ENCODE results near the gene RCE1.

Gene RCE1

GRCh38 chr11:66845143-66845875 lies 2.1 kb downstream of the RCE1 start:
- peak; percentile 19 for DNase-seq

- DNase-seq = peak; percentile 13
These were observed 2.6 kb downstream of the RCE1 start for GRCh38 chr11:66845876-66846212.

- DNase-seq = peak; percentile 17
These were observed 3.4 kb downstream of the RCE1 start for GRCh38 chr11:66846671-66847091.

GRCh38 chr11:66847461-66848232 lies 4.4 kb downstream of the RCE1 start:
- DNase-seq = no peak

GRCh38 chr11:66848671-66849500 lies 5.6 kb downstream of the RCE1 start:
- no peak for DNase-seq

- DNase-seq = no peak
These were observed 6.4 kb downstream of the RCE1 start for GRCh38 chr11:66849501-66850234.

GRCh38 chr11:66850235-66850587 lies 7.0 kb downstream of the RCE1 start:
- no peak for DNase-seq

- no peak for DNase-seq
These were observed 7.5 kb downstream of the RCE1 start for GRCh38 chr11:66850588-66851238.

GRCh38 chr11:66851239-66851596 lies 8.0 kb downstream of the RCE1 start:
- no peak for DNase-seq

GRCh38 chr11:66851698-66852465 lies 8.6 kb downstream of the RCE1 start:
- no peak for DNase-seq

- DNase-seq = no peak
These were observed 9.4 kb downstream of the RCE1 start for GRCh38 chr11:66852466-66853241.

GRCh38 chr11:66853242-66854229 lies 10.3 kb downstream of the RCE1 start:
- DNase-seq = no peak

GRCh38 chr11:66854231-66854661 lies 11.0 kb downstream of the RCE1 start:
- DNase-seq = no peak

GRCh38 chr11:66854729-66855211 lies 11.5 kb downstream of the RCE1 start:
- no peak for DNase-seq

- DNase-seq = peak; percentile 89
These were observed 12.6 kb downstream of the RCE1 start for GRCh38 chr11:66855574-66856495.

- DNase-seq = no peak
These were observed 13.4 kb downstream of the RCE1 start, which contains the start of gene LRFN4 for GRCh38 chr11:66856496-66857233. LRFN4 (plus strand) TSS chr11:66857064; CDS start chr11:66857745, 681 bp downstream.

- DNase-seq = no peak
These were observed 14.1 kb downstream of the RCE1 start for GRCh38 chr11:66857234-66857926.
